GM10248 (cell line): ENCODE measurements around the gene MTHFSD.

Experiments used
- CTCF ChIA-PET: fragments of 300-600 bp; sonication (Branson Sonifier 250); formaldehyde crosslinking; extraction: SDS; loops from one replicate; lab custom pipeline; 2021; ENCODE audit warnings: antibody characterized with exemption; lab: Yijun Ruan, JAX
- POLR2A ChIA-PET: fragments of 350-650 bp; sonication (Branson Sonifier 250); formaldehyde crosslinking; extraction: SDS; loops from one replicate; lab custom pipeline; 2020; ENCODE audit warnings: antibody characterized with exemption; lab: Yijun Ruan, JAX
- DNase-seq: peaks from one replicate; pipeline ENCODE4 v3.0.0; 2012; ENCODE audit errors: extremely low spot score
- TF ChIP-seq, protein P1 (sequence below): IDR thresholded peaks from 2 replicates; pipeline ENCODE4 v1.5.1; 2012; ENCODE audit warnings: mild to moderate bottlenecking, low read depth; ENCODE audit errors: extremely low read depth, missing control alignments, control extremely low read depth

MTHFSD gene

DNA sequence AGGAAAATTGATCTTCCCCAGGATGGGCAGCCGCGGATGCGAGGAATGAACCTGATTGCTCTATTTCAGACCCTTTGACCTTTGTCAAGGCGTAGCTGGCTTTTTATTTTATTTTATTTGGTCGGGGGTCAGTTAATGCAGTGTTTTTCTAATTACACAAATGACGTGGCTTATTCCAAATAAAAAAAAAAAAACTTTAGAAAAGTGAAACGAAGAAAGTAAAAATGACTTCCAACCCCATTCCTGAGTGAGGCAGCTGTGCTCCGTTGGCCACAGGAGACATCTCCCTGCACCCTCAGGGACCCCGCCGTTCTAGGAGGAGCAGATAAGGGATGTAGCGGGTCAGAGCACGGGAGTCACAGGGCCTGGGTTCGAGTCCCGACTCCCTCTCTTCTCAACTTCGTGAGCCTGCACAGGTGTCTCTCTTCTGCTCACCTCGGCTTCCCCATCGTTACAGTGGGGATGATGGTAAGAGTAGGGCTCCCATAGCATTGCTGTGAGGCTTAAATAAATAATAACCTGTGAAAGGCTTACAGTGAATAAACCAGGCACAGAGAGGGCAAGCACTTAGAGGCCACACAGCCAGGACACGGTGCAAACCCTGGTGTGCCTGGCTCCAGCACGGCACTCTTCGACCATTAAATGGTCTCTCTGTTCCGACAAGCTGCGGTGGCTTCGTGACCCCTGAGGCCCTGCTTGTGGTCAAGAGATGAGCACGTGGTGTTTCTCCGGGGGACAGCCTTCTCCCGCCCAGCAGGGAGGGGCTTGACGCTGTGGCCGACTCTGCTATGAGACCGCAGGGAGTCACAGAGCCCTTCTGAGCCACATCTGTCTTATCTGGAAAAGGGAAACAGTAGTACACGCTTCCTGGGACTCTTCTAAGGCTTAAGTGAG lies 34.5 kb downstream of the MTHFSD start:
- TF ChIP-seq, protein P1, sequence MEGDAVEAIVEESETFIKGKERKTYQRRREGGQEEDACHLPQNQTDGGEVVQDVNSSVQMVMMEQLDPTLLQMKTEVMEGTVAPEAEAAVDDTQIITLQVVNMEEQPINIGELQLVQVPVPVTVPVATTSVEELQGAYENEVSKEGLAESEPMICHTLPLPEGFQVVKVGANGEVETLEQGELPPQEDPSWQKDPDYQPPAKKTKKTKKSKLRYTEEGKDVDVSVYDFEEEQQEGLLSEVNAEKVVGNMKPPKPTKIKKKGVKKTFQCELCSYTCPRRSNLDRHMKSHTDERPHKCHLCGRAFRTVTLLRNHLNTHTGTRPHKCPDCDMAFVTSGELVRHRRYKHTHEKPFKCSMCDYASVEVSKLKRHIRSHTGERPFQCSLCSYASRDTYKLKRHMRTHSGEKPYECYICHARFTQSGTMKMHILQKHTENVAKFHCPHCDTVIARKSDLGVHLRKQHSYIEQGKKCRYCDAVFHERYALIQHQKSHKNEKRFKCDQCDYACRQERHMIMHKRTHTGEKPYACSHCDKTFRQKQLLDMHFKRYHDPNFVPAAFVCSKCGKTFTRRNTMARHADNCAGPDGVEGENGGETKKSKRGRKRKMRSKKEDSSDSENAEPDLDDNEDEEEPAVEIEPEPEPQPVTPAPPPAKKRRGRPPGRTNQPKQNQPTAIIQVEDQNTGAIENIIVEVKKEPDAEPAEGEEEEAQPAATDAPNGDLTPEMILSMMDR = no peak
- no peak for DNase-seq
- ChIA-PET POLR2A (no interaction called here), CTCF (interaction anchor here (0.7 to 5.7 kb wide), 15 partner anchors 11 to 717 kb away, joined by 3 to 53 read pairs (median 3); no protein-coding TSS in a partner anchor)

DNA sequence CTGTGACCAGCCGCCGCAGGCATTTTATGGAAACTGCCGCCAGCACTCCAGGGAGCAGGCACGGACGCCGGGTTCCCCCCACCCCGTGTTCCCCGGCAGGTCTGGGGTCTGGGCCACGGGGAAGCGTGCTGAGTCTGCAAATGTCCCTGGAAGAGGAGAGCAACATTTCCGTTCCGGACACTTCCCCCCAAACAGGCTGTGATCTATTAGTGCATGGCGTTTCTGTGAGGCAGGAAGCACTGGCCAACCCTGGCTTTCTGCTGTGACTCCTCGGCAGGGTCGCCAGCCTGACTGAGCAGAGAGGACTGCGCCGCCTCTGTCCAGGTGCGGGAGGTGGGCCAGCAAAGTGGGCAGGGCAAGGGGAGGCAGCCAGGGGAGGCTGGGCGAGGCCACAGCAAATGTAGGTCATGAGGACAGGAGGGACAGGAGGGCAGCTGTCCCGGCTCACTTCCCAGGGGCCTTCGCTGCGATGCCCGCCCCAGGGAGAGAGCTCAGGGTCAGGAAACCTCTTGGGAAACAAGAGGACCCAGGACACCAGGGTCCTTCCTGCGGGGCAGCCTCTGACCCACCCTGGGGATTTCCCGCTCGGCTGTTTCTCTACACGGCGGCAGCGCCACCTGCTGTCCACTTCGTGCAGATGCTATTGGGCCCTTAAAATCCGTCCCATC lies 35.3 kb downstream of the MTHFSD start:
- POLR2A ChIA-PET = no interaction called here
- TF ChIP-seq, protein P1 = peak; percentile 92
- DNase-seq = peak; percentile 79
- CTCF ChIA-PET = interaction anchor here (0.7 to 5.7 kb wide), 13 partner anchors 12 to 716 kb away, joined by 3 to 53 read pairs (median 3); no protein-coding TSS in a partner anchor

DNA sequence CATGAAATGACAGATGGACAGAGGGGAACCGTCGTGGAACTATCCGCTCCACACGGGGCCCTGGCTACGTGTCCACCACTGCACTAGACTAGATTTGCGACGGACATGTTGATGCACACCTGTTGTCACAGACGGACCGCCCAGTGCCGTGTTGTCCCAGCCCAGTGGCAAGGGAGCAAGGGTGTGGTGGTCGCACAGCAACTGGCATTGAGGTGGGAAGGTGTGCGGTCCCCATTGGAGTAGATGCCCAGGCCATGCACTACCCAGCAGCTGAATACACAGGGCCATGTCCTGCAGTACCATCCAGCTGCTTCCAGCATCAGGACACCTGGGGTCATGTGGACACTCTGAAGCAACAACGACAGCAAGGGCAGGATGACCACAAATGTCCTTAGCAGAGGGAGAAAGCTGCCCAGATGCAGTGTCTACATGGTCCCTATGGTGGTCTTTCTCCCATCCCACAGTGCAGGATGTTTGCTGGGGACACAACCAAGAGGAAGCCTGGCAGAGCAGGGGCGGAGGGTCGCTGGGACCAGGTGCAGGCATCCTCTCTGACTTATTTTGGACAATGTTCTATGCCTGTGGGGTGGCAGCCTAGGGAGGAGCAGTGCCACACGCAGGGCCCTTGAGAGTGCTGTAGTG lies 35.9 kb downstream of the MTHFSD start:
- CTCF ChIA-PET = interaction anchor here (0.8 to 5.7 kb wide), 18 partner anchors 10 to 716 kb away, joined by 3 to 53 read pairs (median 4); no protein-coding TSS in a partner anchor
- no peak for DNase-seq
- POLR2A ChIA-PET = no interaction called here
- TF ChIP-seq, protein P1 = no peak

DNA sequence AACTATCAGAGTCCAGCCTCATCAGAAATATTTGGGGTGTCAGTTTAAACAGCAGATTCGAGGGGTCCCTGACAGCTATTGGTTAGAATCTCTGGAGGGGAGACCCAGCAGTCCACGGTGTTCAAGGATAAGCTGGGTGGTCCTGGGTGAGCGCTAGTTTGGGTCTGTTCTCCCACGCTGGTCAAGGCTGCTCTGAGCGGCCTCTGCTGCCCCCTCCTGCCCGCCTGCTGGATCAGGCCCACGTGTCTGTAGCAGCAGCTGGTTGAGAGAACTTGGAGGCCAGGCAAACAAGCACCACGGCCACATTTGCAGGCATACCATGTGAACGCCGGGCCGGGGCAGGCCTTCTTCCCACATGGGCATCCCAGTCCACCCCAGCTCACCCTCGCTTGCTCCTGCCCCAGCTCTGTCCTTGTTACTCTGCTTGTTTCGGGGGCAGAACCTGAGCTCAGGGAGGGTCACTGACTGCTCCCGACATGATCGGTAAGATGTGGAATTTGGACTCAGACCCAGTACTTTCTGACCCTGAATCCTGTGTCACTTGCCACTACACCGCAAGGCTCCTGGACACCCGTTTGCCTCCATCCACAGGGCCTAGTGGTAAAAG lies 37.3 kb downstream of the MTHFSD start:
- peak; percentile 71 for DNase-seq
- POLR2A ChIA-PET = no interaction called here
- CTCF ChIA-PET = interaction anchor here (0.8 to 5.7 kb wide), 27 partner anchors 9 to 831 kb away, joined by 3 to 53 read pairs (median 4); no protein-coding TSS in a partner anchor
- TF ChIP-seq, protein P1 = peak; percentile 90

GRCh38 chr16:86517033-86517432 lies 38.0 kb downstream of the MTHFSD start:
- TF ChIP-seq, protein P1 = no peak
- POLR2A ChIA-PET = no interaction called here
- no peak for DNase-seq
- CTCF ChIA-PET = interaction anchor here (0.8 to 5.7 kb wide), 17 partner anchors 16 to 830 kb away, joined by 3 to 53 read pairs (median 5); no protein-coding TSS in a partner anchor
